Neural cell (in vitro differentiated cells): ENCODE measurements around the gene RFX2.

ENCODE experiments used
- CTCF ChIP-seq: fragments of 450-650 bp; IDR thresholded peaks from 2 replicates; pipeline ENCODE4 v1.5.1; 2014; ENCODE audit warnings: antibody characterized with exemption, mild to moderate bottlenecking, moderate library complexity; ENCODE audit not compliant: poor library complexity, severe bottlenecking
- EZH2 ChIP-seq: fragments of 200-600, 300-800 bp; shearing (Covaris generic), sonication (generic); IDR thresholded peaks from 2 replicates; pipeline ENCODE4 v1.6.1; 2014; ENCODE audit warnings: antibody characterized with exemption, low read length, borderline replicate concordance, mild to moderate bottlenecking; ENCODE audit not compliant: insufficient read depth, poor library complexity, severe bottlenecking
- MXI1 ChIP-seq: fragments of 450-650 bp; conservative IDR thresholded peaks from 2 replicates; pipeline ENCODE4 v1.6.1; 2014; ENCODE audit warnings: antibody characterized with exemption, mild to moderate bottlenecking; ENCODE audit not compliant: poor library complexity, severe bottlenecking
- POLR2AphosphoS5 ChIP-seq: IDR thresholded peaks from 2 replicates; pipeline ENCODE4 v1.6.1; 2012
- RAD21 ChIP-seq: fragments of 450-650 bp; conservative IDR thresholded peaks from 2 replicates; pipeline ENCODE4 v1.6.1; 2014; ENCODE audit warnings: antibody characterized with exemption, mild to moderate bottlenecking, moderate library complexity
- REST ChIP-seq: IDR thresholded peaks from 2 replicates; pipeline ENCODE4 v1.6.1; 2012; ENCODE audit warnings: borderline replicate concordance
- SMC3 ChIP-seq: fragments of 450-650 bp; conservative IDR thresholded peaks from 2 replicates; pipeline ENCODE4 v1.6.1; 2014; ENCODE audit warnings: antibody characterized with exemption, mild to moderate bottlenecking, moderate library complexity; ENCODE audit not compliant: poor library complexity

GRCh38 chr19:6062961-6063575, 47.2 kb downstream of the RFX2 start:
- TF ChIP-seq CTCF (no peak), EZH2 (no peak), POLR2AphosphoS5 (no peak), REST (no peak), RAD21 (no peak), SMC3 (no peak), MXI1 (no peak)
